Measurements from ENCODE around the gene HMCN1.

DNA sequence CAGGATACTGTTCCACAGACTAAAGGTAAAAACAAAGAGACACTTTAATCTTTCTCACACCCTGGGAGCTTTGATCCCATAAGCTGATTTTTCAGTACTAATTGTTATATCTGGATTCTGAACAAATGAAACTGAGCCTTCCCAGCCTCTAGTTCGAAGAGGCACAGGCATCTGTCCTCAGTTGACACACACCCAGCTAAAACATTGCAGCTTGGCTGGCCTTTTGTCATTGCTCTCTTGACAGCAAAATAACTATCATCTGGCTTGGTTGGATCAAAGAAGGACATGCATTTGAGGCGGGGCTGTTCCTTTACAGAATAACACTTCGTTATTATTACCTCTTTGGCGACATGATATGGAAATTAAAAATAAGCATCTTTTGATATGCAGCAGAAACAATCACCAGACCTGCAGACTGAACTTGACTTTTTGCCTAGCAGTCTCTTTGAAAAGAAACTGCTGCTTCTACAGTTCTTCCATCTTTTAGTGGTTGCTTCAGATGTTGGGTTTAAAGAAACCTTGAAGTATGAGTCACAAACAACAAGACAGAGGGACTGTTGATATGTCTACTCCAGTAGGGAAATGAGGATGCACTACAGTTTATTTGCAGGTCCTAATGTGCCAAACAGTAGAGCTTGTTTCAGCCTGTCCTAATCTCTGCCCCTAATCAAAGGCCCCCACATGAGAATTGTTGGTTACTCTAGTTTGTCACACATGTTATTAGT, 474.4 kb downstream of the HMCN1 start:
- TF ChIP-seq CTCF (IDR thresholded peaks at IDR 0.05): no peak
- no peak for TF ChIP-seq POLR2A (IDR thresholded peaks at IDR 0.05)
